HG03025 (cell line): ENCODE measurements around the gene TSNAX.
"Not testable (repeated sequence)": the region's sequence is repeated elsewhere in the genome, so short reads cannot be mapped to it uniquely, and the experiment has no call there.

Experiments
- ATAC-seq: cut with Tn5 transposase; IDR thresholded peaks from one replicate; pipeline ENCODE4 v1.9.1; 2021; ENCODE audit warnings: mild to moderate bottlenecking, moderate library complexity; ENCODE audit not compliant: unreplicated experiment, low FRiP score

Gene TSNAX, protein sequence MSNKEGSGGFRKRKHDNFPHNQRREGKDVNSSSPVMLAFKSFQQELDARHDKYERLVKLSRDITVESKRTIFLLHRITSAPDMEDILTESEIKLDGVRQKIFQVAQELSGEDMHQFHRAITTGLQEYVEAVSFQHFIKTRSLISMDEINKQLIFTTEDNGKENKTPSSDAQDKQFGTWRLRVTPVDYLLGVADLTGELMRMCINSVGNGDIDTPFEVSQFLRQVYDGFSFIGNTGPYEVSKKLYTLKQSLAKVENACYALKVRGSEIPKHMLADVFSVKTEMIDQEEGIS

DNA sequence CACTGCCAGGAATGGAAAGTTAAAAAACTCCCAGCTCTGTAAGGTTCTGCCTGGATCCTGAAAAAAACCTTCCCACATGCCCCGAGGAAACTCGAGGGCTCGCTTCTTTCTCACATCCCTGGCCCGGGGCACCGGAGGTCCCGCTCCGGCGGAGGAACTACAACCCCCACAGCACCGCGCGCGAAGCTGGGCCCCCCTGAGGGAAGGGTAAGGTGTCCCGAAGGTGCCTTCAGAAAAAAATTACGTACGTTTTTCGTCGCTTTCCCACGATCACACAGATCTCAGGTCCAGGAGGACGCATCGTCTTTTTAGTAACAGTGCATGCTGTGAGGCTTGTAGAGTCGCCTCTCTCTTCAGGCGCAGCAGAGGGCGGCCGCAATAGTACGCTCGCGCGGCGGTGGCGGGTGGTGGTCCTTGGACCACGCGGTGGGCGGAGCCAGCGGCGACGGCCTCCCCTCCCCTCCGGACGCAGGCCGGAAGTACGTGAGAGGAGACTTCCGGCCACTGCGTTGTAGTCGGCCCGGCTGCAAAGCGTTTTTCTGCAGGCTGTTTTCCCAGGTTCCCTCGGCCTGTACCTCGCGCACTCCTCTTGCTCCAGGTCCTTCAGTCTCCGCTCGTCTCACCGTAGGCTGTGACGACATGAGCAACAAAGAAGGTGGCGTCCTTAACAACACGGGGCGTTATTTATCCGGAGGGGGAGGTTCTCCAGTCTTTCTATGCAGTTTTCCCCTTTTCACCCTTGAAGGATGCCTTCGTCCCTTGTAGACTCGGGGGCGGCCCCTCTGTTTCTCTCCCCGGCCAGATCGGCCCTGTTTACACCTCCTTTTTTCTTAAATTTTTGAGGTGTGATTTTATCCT lies at the start of gene TSNAX:
Gene TSNAX (plus strand): TSS at position 498 of the 858 bp plus-strand sequence. CDS start 142 bp downstream, at position 640.
- peak; percentile 91 for ATAC-seq

DNA sequence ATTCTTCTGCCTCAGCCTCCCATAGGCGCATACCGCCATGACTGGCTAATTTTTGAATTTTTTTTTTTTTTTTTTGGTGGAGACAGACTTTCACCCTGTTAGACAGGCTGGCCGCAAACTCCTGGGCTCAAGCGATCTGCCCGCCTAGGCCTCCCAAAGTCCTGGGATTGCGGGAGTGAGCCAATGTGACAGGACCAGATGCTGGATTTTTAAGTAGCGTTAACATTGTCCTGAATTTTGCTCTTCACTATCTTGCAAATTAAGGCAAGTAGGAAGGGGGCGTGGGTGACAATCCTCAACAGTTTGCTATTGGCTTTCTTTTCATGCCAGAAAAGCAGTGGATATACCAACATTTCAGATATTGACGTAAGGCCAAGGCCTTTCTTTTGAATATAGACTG lies 49.7 kb upstream of the TSNAX start:
- ATAC-seq = no peak

DNA sequence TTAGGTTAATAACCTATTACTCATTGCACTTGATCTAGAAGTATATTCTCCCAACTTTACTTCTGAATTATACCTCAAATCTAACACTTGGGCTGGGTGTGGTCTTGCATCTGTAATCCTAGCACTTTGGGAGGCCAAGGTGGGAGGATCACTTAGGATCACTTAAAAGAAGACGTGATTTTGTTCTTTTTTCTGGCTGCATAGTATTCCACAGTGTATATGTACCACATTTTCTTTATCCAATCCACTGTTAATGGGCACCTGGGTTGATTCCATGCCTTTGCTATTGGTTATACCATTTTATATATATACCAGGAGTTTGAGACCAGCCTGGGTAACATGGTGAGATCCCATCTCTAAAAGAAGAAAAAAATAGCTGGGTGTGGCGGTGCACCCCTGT lies 48.5 kb upstream of the TSNAX start:
- ATAC-seq = no peak

DNA sequence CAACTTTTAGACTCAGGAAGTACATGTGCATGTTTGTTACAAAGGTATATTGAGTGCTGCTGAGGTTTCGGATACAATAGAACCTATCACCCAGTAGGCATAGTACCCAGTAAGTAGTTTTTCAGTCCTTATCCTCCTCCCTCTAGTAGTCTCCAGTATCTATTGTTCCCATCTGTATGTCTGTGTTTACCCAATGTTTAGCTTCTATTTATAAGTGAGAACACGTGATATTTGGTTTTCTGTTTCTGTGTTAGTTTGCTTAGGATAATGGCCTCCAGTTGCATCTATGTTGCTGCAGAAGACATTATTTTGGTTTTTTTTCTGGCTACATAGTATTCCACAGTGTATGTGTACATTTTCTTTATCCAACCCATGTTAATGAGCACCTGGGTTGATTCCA lies 47.2 kb upstream of the TSNAX start:
- ATAC-seq = no peak

DNA sequence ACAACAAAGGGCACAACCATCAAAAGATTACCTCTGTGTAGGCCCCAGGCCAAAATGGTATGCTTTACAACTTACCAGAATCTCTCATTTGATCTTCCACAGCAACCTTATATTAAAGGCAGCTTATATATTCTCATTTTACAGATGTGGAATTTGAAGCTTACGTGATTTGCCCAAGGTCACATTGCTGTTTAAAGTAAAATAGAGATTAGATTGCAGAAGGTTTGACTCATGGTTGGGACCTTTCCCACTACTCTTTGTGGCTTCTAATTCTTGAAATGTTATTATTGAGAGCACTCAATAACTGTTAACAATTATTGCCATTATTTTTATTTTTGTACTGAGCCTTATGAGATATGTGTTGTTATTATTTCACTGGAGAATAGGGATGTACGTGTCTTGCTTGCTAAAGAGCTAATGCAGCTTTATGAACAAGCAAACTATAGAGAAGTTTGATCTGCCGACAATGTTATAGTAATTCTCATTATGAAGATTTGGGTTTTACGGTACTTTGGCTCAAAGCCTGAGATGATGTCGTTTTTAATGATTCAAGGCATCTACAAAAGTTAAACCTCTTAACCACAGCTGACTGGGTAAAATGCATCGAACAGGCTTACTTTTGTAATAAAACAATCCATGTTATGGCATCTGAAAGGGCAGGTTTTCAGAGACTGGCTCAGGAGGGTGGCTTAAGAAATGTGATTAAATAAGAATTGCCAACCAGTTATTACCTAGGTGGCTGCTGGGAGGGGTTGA lies 43.3 kb upstream of the TSNAX start:
- no peak for ATAC-seq

DNA sequence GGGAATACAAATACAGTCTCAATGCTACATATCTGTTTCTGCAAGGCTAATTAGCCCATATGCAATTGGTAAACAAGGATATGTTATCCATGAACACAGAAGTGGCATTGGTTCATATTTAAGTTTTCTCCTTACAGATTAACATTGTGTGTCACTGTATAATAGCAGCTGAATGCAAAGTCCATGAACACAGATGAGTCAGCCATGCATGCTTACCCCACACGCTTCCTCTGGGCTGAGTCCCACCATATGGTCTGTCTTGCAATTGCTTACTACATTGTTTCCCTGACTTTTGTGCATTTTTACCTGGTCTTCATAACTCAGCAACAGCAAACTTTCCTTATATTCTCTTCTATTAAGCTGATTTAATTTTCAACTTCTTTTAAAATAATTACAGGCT lies 41.5 kb upstream of the TSNAX start:
- no peak for ATAC-seq

DNA sequence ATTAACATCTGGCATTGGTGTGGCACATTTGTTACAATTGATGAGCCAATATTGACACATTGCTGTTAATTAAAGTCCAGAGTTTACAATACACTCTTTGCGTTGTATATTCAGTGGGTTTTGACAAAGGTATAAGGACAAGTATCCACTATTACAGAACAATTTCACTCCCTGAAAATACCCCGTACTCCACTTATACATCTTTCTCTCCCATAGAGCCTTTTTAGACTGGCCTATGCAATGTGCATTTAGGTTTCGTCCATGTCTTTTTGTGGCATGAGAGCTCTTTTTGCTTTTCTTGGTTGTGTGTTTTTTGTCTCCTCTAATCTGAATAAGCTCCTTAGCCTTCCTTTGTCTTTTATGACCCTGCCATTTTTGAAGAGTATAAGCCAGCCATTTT lies 40.6 kb upstream of the TSNAX start:
- ATAC-seq = no peak

DNA sequence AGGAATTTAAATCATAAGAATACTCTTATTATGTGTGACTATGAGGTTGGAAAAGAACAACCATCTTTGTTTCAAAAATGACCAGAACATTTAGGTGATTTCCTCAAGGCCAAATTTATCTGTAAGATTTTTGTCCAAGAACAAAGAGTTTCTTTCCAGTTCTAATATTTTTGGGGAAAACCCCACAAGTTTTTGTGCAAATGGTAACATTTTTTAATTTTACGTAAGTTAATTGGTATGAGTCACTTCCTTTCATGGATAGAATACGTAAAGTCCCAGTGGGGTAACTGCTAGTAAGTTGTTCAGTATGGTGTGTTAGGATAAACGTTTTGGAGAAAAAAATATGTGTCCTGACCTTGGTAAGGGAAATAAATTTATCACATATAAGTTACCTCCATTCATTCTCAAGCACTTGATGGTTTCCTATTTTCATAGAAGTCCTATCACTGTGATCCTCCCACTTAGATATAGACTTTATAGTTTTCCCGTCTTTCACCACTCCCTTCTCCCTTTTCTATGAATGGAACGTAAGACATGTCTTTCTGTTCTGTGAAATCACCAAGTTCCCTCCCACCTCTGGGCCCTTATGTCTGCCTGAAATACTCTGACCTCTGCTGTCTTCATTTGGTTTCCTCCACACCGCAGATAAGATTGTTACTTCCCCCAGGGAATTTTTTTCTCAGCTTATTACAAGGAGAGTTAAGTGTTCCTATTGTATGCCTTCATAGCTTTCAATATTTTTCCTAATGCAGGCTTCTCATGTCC lies 34.9 kb upstream of the TSNAX start:
- no peak for ATAC-seq

DNA sequence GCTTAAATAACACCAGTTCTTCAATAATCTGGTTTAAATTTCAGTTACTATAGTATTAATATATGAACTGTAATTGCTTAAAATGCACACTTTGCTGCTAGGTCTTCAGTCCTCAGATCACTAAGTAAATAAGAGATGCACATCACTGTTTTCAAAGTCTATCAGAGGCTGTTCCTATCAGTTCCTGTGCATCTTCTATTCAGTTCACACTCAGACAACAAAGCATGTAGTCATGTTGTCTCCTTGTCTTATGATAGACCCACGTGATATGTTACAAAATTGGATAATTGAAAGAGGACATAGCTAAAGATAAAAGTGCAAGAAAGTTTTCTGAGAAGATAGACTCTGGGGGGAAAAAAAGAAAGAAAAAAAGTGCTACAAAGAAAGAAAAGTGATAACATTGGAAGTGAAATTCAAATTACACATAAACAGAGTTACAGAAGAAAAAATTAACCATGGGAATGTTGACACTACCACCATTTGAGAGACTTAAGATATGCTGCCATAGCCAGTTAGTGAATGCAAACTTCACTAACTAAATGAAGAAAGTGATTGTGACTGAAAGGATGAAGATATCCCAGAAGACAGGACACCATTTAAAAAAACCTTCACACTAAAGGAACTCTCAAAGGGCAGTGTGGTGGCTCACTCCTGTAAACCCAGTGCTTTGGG lies 33.9 kb upstream of the TSNAX start:
- no peak for ATAC-seq

DNA sequence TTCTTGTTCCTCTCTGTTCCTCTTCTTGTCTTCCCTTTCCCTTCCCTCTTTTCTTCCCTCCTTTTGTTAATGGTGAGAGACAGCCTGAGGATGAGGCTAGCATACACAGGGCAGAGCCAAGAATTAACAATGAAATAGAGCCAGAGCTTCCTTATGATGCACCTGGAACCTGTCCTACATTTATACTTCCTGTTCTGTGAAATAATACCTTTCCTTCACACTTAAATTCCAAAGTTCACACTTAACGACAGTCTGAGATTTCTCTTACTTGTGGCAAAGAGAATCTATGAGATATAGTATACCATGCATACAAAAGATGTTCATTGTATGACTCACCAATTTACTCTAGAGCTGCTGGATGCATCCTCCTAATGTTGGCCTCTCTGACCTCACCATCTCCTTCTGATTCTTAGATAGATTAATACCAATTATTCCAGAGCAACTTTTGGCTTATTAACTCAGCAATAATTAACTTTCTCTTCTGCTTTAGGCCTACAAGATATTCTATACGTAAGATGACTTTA lies 30.8 kb upstream of the TSNAX start:
- ATAC-seq = no peak

DNA sequence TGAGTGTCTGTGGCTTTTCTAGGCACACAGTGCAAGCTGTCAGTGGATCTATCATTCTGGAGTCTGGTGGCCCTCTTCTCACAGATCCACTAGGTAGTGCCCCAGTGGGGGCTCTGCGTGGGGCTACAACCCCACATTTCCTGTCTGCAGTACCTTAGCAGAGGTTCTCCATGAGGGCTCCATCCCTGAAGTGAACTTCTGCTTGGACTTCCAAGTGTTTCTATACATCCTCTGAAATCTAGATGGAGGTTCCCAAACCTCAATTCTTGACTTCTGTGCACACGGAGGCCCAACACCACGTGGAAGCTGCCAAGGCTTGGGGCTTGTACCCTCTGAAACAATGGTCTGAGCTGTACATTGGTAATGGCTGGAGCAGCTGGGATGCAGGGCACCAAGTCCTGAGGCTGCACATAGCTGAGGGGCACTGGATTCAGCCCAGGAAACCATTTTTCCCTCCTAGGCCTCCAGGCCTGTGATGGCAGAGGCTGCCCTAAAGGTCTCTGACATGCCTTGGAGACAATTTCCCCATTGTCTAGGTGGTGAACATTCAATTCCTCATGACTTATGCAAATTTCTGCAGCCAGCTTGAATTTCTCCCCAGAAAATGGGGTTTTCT lies 29.2 kb upstream of the TSNAX start:
- ATAC-seq = no peak

DNA sequence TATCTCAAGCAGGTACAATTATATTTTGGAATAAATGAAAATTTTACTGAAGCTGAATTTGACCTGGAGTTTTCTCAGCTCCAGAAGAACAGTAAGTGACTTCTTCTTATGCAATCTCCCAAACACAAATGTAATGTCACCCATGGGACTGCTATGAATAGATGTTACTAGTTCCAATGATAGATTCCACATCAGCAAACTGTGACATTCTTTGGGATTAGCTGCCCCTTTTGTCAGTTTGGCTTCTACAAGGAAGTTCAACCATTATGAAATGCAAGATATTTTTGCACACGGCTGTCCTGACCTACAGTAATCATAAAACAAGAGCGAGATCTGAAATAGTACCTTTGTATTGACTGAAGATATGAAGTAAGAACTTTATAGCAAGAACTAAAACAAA lies 27.8 kb upstream of the TSNAX start:
- no peak for ATAC-seq

DNA sequence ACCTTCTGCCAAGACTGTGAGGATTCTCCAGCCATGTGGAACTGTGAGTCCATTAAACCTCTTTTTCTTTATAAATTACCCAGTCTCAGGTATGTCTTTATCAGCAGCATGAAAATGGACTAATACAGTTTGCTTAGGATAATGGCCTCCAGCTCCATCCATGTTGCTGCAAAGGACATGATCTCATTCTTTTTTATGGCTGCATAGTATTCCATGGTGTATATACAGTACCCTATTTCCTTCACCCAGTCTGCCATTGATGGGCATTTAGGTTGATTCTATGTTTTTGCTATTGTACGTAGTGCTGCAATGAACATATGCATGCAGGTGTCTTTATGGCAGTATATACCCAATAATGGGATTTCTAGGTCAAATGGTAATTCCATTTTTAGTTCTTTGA lies 25.3 kb upstream of the TSNAX start:
- ATAC-seq = not testable (repeated sequence)

DNA sequence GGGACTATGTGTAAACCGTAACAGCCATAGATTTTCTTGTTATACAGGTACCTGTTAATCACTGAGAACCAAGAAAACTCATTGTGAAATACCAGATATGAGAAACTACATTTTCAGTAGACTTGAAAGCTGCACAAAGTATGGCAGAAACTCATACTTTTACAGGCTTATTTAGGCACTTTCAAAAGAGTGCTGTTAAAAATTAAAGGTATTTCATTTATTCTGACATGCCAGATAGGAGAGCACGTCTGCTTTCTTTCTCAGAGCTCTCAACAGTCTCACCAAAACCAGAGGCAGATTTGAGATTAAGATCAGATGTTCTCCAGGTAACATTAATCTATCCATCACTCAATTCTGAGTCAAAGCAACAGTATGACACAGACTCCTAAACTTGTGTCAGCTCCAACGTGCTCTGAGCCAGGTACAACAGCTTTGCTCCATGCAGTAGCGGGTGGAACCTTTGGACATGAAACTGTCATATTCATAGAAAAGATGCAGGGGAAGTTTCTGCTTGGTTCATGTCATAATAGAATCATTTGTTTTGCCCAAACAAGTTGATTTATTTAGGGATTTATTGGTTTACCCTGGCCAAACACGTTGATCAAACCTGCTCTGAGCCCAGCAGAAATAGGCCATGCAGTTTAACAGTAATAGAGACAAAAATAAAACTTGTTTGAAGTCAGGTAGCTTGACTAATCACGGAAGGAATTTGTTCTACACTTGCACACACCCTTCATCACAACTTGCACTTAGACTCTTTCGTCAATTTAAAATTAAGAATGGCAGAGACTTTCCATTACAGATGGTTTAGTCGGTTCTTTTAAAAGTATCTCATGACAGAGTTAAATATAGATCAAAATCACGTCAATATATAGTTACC lies 20.8 kb upstream of the TSNAX start:
- ATAC-seq = peak; percentile 55

DNA sequence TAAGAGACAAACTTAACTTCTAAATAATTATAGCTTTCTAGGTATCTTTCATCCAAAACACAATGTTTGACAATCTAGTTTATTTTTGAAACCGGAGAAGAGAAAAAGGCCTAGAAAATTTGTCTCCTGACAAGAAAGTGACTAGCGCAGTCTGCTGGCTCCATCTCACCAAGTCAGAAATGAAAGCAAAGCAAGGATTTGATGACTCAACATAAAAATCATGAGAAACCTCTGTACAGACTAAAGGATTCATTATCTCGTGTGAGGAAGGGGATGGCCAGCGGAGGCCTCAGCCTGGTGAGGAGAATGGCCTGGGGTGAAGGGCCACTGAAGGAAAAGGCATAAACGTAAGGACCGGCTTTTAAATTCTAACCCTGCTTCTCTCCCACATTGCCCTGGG lies 20.0 kb upstream of the TSNAX start:
- no peak for ATAC-seq

DNA sequence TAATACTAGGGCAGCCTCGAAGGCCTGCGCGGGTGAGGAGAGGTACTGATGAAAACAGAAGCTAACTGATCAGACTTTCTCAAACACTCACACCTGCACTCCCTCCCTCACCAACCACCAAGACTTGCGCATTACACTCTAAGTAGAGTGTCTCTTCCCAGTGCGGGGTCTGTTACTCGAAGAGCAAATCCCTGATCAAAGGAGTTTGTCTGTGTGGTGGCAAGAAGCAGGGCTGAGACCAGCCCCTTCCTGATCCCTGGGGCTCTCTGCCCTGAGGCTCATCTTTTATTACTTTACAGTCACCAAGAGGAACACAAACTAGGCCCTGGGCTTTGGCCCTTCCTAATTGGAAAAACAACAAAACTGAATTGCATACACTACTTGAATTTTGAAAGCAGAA lies 19.5 kb upstream of the TSNAX start:
- no peak for ATAC-seq

DNA sequence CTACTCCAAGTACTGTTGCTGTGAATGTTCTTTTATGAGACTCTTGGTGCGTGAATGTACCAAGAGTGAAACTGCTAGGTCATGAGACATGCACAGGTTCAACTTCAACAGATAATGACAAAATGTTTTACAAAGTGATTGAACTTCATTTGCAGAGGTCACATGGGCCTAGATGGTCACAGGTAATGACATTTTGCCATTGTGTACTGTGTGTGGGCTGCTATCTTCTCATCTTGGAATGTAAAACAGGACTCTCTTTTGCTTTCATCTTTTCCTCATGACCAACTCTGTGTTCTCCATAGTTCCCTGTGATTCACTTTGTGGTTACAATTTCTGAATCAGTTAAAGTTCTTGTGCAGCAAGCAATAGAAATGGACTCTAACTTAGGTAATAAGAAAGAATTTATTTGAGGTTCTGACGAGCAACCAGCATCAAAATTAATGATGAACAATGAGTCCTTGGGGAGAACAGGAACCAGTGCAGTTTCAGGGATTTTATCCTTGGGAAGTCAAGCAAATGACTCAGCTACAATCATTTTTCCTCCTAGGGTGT lies 16.2 kb upstream of the TSNAX start:
- no peak for ATAC-seq

DNA sequence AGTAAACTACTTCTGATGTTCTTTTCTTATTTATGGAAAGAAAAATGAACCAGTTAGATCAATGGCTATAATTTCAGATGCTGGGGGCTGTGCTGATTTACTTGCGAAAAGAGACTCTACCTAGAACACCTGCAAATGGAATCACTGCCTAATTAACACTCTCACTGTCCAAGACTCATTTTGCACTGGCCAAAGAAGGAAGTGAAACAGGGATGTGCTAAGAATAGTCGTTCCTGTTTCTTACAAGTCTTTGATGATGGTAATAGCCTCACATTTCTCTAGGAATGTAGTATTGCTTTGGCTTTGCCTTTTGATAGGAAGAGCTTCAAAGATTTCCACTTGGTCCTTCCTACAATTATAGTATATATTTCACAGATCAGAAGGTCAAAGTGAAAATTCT lies 12.7 kb upstream of the TSNAX start:
- no peak for ATAC-seq
